Karpas-422 (cell line): Measurements from ENCODE around the gene SPTB. TPM values are rescaled to one million over a fixed set of nuclear protein-coding genes. Genes with fewer than 3 reads are reported as not detected.

ENCODE experiments used
- DNase-seq: peaks from one replicate; pipeline ENCODE4 v3.0.0-alpha.2; 2015
- H2AFZ ChIP-seq: fragments of 200-600 bp; sonication (generic); 2 replicates; pipeline ENCODE4 v1.6.1; 2014; ENCODE audit warnings: antibody characterized with exemption, low read length, mixed read lengths
- H3K27ac ChIP-seq: fragments of 200-600 bp; sonication (generic); 2 replicates; pipeline ENCODE4 v1.5.1; 2014; ENCODE audit warnings: mild to moderate bottlenecking, low read length, moderate library complexity
- H3K27me3 ChIP-seq: fragments of 200-600 bp; sonication (generic); 2 replicates; pipeline ENCODE4 v1.6.1; 2014; ENCODE audit warnings: low read length, mixed read lengths
- H3K36me3 ChIP-seq: fragments of 200-600 bp; sonication (generic); 2 replicates; pipeline ENCODE4 v1.6.1; 2014; ENCODE audit warnings: low read length, mixed read lengths; ENCODE audit not compliant: insufficient read depth
- H3K4me1 ChIP-seq: fragments of 200-600 bp; sonication (generic); 2 replicates; pipeline ENCODE4 v1.6.1; 2014; ENCODE audit warnings: mild to moderate bottlenecking, low read length, mixed read lengths
- H3K4me2 ChIP-seq: fragments of 200-600 bp; sonication (generic); 2 replicates; pipeline ENCODE4 v1.6.1; 2014; ENCODE audit warnings: low read length, low read depth, mild to moderate bottlenecking; ENCODE audit not compliant: poor library complexity, severe bottlenecking
- H3K4me3 ChIP-seq: fragments of 200-600 bp; sonication (generic); 2 replicates; pipeline ENCODE4 v1.5.1; 2014; ENCODE audit warnings: mild to moderate bottlenecking, antibody characterized with exemption, low read length, mixed read lengths
- H3K79me2 ChIP-seq: fragments of 200-600 bp; sonication (generic); 2 replicates; pipeline ENCODE4 v1.6.1; 2014; ENCODE audit warnings: mild to moderate bottlenecking, low read length, mixed read lengths
- H3K9ac ChIP-seq: fragments of 200-600 bp; sonication (generic); 2 replicates; pipeline ENCODE4 v1.6.0; 2014; ENCODE audit warnings: low read length
- H3K9me2 ChIP-seq: fragments of 200-600 bp; sonication (generic), shearing (Covaris generic); replicated peaks from 2 replicates; pipeline ENCODE4 v1.6.0; 2014; ENCODE audit warnings: mild to moderate bottlenecking, low read length, moderate library complexity; ENCODE audit not compliant: insufficient read depth
- H3K9me3 ChIP-seq: fragments of 300-700, 200-600 bp; sonication (generic); 2 replicates; pipeline ENCODE4 v1.6.1; 2014; ENCODE audit warnings: low read length, mixed read lengths
- H4K20me1 ChIP-seq: fragments of 200-600 bp; sonication (generic); 2 replicates; pipeline ENCODE4 v1.6.1; 2014; ENCODE audit warnings: mild to moderate bottlenecking, antibody characterized with exemption, low read length, low read depth; ENCODE audit not compliant: insufficient read depth
- total RNA-seq: library from RNA; depleted of rRNA; stranded (reverse); fragments of >200 nt; shearing (Covaris generic); gene quantifications from 2 replicates; pipeline ENCODE4 v1.2.3, GENCODE V29; 2014; ENCODE audit warnings: low replicate concordance

Gene SPTB
- total RNA-seq, 1 experiment from 2014 or later: not detected

- no peak overlapping the region for H3K4me2 ChIP-seq
- no peak overlapping the region for H3K9ac ChIP-seq
- H3K79me2 ChIP-seq: no peaks in the 10 kb centered on the region
- H3K4me1 ChIP-seq: peaks cover 22% of the 10 kb centered on the region
- no peak overlapping the region for H2AFZ ChIP-seq
- H3K9me2 ChIP-seq: no peaks in the 10 kb centered on the region
- H3K4me3 ChIP-seq: no peak overlapping the region
- H4K20me1 ChIP-seq: 0 out of 2 replicates have a peak, but pooled peaks cover 5% of the 10 kb centered on the region
- no peak overlapping the region for H3K27ac ChIP-seq
- H3K36me3 ChIP-seq: no peaks in the 10 kb centered on the region
- no peaks in the 10 kb centered on the region for H3K27me3 ChIP-seq
- no peaks in the 10 kb centered on the region for H3K9me3 ChIP-seq
- no peak for DNase-seq
Observed at GRCh38 chr14:64767215-64767964, 112.3 kb downstream of the SPTB start.

GRCh38 chr14:64766430-64767151, 113.1 kb downstream of the SPTB start:
- 0 out of 2 replicates have a peak, but pooled peaks cover 5% of the 10 kb centered on the region for H4K20me1 ChIP-seq
- H3K36me3 ChIP-seq: no peaks in the 10 kb centered on the region
- no peak for DNase-seq
- no peak overlapping the region for H2AFZ ChIP-seq
- no peak overlapping the region for H3K27ac ChIP-seq
- H3K9me3 ChIP-seq: no peaks in the 10 kb centered on the region
- no peak overlapping the region for H3K9ac ChIP-seq
- no peaks in the 10 kb centered on the region for H3K79me2 ChIP-seq
- H3K27me3 ChIP-seq: no peaks in the 10 kb centered on the region
- no peak overlapping the region for H3K4me3 ChIP-seq
- no peak overlapping the region for H3K4me2 ChIP-seq
- H3K4me1 ChIP-seq: peaks cover 29% of the 10 kb centered on the region
- H3K9me2 ChIP-seq: no peaks in the 10 kb centered on the region

GRCh38 chr14:64765740-64766302, 113.9 kb downstream of the SPTB start:
- DNase-seq: no peak
- no peaks in the 10 kb centered on the region for H3K27me3 ChIP-seq

GRCh38 chr14:64764641-64765520, 114.8 kb downstream of the SPTB start:
- Histone ChIP-seq H3K27ac (no peak overlapping the region), H3K9me3 (no peaks in the 10 kb centered on the region), H3K4me3 (no peak overlapping the region), H2AFZ (no peak overlapping the region), H3K9ac (no peak overlapping the region), H3K9me2 (no peaks in the 10 kb centered on the region), H3K4me2 (no peak overlapping the region), H3K36me3 (no peaks in the 10 kb centered on the region), H3K27me3 (no peaks in the 10 kb centered on the region), H4K20me1 (0 out of 2 replicates have a peak, but pooled peaks cover 4% of the 10 kb centered on the region), H3K4me1 (peaks cover 29% of the 10 kb centered on the region), H3K79me2 (no peaks in the 10 kb centered on the region)
- DNase-seq: peak; percentile 90

More at GRCh38 chr14:64765740-64766302, 113.9 kb downstream of the SPTB start:
- Histone ChIP-seq H3K9ac (no peak overlapping the region), H3K27ac (no peak overlapping the region), H3K4me2 (no peak overlapping the region), H3K9me3 (no peaks in the 10 kb centered on the region), H4K20me1 (0 out of 2 replicates have a peak, but pooled peaks cover 5% of the 10 kb centered on the region), H3K36me3 (no peaks in the 10 kb centered on the region), H3K4me3 (no peak overlapping the region), H3K79me2 (no peaks in the 10 kb centered on the region), H2AFZ (no peak overlapping the region), H3K4me1 (peaks cover 29% of the 10 kb centered on the region), H3K9me2 (no peaks in the 10 kb centered on the region)

- H3K27me3 ChIP-seq: no peaks in the 10 kb centered on the region
- peak overlapping the region; percentile 33; the same call in 1 of the 2 replicates for H2AFZ ChIP-seq
- H3K4me2 ChIP-seq: peak overlapping the region; percentile 2
- no peak overlapping the region for H3K9ac ChIP-seq
- no peak overlapping the region for H3K27ac ChIP-seq
- H3K4me1 ChIP-seq: peaks cover 29% of the 10 kb centered on the region
- H3K4me3 ChIP-seq: no peak overlapping the region
- H3K9me2 ChIP-seq: no peaks in the 10 kb centered on the region
- H3K36me3 ChIP-seq: no peaks in the 10 kb centered on the region
- H3K9me3 ChIP-seq: no peaks in the 10 kb centered on the region
- no peaks in the 10 kb centered on the region for H4K20me1 ChIP-seq
- no peaks in the 10 kb centered on the region for H3K79me2 ChIP-seq
- peak; percentile 61 for DNase-seq
Observed at GRCh38 chr14:64763801-64764621, 115.7 kb downstream of the SPTB start.

DNA sequence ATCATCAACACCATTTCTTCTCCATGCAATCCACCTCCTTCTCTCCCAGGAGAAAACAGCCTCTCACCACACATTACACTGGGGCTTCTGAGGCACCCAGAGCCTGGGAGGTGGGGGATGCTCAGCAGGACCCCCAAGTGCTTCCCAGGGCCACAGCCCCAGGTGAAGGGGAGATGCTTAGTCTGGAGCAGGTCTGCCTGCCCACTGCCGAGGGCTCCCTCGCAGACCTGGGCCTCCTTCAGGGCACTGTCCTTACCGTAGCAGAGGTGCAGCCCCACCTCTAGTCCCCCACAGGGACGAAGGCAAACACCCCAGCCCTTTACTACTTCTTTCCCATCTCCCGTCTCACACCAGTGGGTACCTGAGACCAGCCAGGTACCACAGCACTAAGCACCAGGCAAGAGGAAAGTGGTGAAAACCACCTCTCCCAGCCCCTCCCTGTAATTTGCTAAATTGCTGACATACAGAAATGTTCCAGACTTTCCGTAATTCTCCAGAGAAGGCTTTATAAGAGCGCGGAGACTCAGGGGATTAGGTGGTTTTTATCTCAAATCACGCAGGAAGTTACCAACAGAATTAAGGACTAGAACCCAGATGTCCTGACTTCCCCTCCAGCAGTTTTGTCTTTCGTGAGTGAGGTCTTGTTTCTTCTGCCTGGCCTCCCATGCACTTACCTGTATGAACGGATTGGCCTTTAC, 116.5 kb downstream of the SPTB start:
- Histone ChIP-seq H3K9me3 (no peaks in the 10 kb centered on the region), H3K9ac (no peak overlapping the region), H2AFZ (peak overlapping the region; percentile 33; the same call in 1 of the 2 replicates), H3K36me3 (no peaks in the 10 kb centered on the region), H3K27ac (no peak overlapping the region), H3K4me3 (no peak overlapping the region), H3K4me1 (peaks cover 29% of the 10 kb centered on the region), H3K27me3 (no peaks in the 10 kb centered on the region), H3K79me2 (no peaks in the 10 kb centered on the region), H3K9me2 (no peaks in the 10 kb centered on the region), H3K4me2 (peak overlapping the region; percentile 2), H4K20me1 (no peaks in the 10 kb centered on the region)
- DNase-seq: no peak
